ENCODE data around the gene TADA3. TPM values are rescaled to one million over a fixed set of nuclear protein-coding genes. Genes with fewer than 3 reads are reported as not detected.

Gene TADA3
- total and polyA plus RNA-seq, 2 experiments from 2014 or later = 29.1 to 61.7 TPM

GRCh38 chr3:9825451-9826040 lies 33.3 kb upstream of the TADA3 start (continued):
- TF ChIP-seq ZNF462 (CRISPR knock-in tag; IDR thresholded peaks at IDR 0.05) = no peak
- no peak for TF ChIP-seq CREB1 (CRISPR knock-in tag; IDR thresholded peaks at IDR 0.05; ENCODE audit: low read depth)
- no peak for TF ChIP-seq STAT1 (IDR thresholded peaks at IDR 0.05; ENCODE audit: unreplicated experiment)
- TF ChIP-seq ETS1 (IDR thresholded peaks at IDR 0.05) = no peak
- TF ChIP-seq CTCF (conservative IDR thresholded peaks at IDR 0.05; ENCODE audit: low read depth in 2 of 2) = no peak

GRCh38 chr3:9820946-9821345 lies 28.7 kb upstream of the TADA3 start:
- H3K27ac Mint-ChIP-seq = no peak overlapping the region
- H3K9me3 Mint-ChIP-seq = no peaks in the 10 kb centered on the region
- DNase-seq (ENCODE audit: low spot score) (peak; percentile 88), ATAC-seq (peak; percentile 98)
- peaks cover 5% of the 10 kb centered on the region; the same call in 2 of the 3 replicates for H3K4me1 Mint-ChIP-seq
- no peaks in the 10 kb centered on the region for H3F3A ChIP-seq (replicated peaks; ENCODE audit: low read depth)
- no peak overlapping the region for H2AFZ ChIP-seq
- no peaks in the 10 kb centered on the region for H4K20me1 ChIP-seq (replicated peaks; ENCODE audit: insufficient read depth)
- H3K9me2 ChIP-seq (ENCODE audit: insufficient read depth) = no peaks in the 10 kb centered on the region
- H3K4me3 ChIP-seq = no peak overlapping the region
- H3K36me3 Mint-ChIP-seq (ENCODE audit: low read depth) = no peaks in the 10 kb centered on the region
- no peaks in the 10 kb centered on the region for H3K79me2 ChIP-seq (replicated peaks; ENCODE audit: insufficient read depth)
- no peak overlapping the region for H3K4me3 Mint-ChIP-seq
- TF ChIP-seq NANOG (IDR thresholded peaks at IDR 0.05; ENCODE audit: borderline replicate concordance) (no peak), CTCF (conservative IDR thresholded peaks at IDR 0.05; ENCODE audit: low read depth in 2 of 2) (peak; percentile 68 to 70), STAT1 (IDR thresholded peaks at IDR 0.05; ENCODE audit: unreplicated experiment) (no peak), ETS1 (IDR thresholded peaks at IDR 0.05) (no peak), CREB1 (CRISPR knock-in tag; IDR thresholded peaks at IDR 0.05; ENCODE audit: low read depth) (no peak), POLR2AphosphoS5 (IDR thresholded peaks at IDR 0.05; ENCODE audit: low read depth) (no peak)
- no peaks in the 10 kb centered on the region for H3K36me3 ChIP-seq (ENCODE audit: insufficient read depth)
- H3K27ac ChIP-seq (ENCODE audit: low read depth) = no peak overlapping the region
- no peaks in the 10 kb centered on the region for H3K27me3 ChIP-seq (ENCODE audit: insufficient read depth)
- H3K4me1 ChIP-seq (ENCODE audit: insufficient read depth) = no peaks in the 10 kb centered on the region
- H3K4me2 ChIP-seq = no peak overlapping the region
- peaks cover 6% of the 10 kb centered on the region for H3K27me3 Mint-ChIP-seq (ENCODE audit: insufficient read depth, low read depth, poor library complexity)

All from GM23338 (cell line).